ENCODE data around the gene RUFY2.

DNA sequence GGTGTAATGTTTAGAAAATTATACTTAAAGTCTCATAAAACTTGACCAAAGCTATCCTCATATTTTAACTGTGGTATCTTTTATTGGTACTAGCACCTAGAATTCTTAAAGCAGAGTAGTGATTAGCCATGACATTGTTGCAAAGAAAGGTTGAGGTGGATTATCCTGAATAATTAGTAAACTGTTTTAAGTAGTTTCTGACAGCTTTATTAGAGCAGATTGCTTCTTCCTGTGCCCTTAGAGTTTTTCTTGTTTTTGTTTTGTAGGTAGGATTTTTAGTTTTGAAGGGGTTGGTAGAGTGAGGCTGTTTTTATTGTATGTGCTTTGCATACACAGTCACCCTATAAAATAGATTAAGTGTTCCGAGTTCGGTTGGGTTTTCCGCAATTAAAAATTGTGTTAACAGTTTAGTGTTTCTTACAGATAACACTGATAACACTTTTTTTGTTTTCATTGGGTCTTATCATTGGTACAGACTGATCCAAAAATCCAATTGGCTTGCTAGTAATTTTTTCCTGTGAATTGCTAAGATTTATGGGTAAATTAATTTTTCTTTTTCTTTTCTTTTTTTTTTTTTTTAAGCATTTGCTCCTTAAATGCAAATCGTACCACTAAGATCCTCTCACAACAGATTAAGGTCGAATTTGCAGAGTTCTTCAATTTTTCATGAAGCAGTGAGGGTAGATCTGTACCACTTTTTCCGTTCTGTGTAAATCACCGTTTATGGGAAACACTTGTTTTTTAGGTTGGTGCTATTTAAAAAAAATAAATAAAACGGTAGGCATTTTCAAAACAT lies 72.2 kb downstream of the RUFY2 start:
- TF ChIP-seq, protein P1, sequence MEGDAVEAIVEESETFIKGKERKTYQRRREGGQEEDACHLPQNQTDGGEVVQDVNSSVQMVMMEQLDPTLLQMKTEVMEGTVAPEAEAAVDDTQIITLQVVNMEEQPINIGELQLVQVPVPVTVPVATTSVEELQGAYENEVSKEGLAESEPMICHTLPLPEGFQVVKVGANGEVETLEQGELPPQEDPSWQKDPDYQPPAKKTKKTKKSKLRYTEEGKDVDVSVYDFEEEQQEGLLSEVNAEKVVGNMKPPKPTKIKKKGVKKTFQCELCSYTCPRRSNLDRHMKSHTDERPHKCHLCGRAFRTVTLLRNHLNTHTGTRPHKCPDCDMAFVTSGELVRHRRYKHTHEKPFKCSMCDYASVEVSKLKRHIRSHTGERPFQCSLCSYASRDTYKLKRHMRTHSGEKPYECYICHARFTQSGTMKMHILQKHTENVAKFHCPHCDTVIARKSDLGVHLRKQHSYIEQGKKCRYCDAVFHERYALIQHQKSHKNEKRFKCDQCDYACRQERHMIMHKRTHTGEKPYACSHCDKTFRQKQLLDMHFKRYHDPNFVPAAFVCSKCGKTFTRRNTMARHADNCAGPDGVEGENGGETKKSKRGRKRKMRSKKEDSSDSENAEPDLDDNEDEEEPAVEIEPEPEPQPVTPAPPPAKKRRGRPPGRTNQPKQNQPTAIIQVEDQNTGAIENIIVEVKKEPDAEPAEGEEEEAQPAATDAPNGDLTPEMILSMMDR (IDR thresholded peaks at IDR 0.05): no peak
- TF ChIP-seq POLR2AphosphoS5 (IDR thresholded peaks at IDR 0.05) (no peak), POLR2A (IDR thresholded peaks at IDR 0.05) (no peak), EP300 (IDR thresholded peaks at IDR 0.05) (no peak)
